ENCODE results near the gene SPTBN1.

SPTBN1 gene

DNA sequence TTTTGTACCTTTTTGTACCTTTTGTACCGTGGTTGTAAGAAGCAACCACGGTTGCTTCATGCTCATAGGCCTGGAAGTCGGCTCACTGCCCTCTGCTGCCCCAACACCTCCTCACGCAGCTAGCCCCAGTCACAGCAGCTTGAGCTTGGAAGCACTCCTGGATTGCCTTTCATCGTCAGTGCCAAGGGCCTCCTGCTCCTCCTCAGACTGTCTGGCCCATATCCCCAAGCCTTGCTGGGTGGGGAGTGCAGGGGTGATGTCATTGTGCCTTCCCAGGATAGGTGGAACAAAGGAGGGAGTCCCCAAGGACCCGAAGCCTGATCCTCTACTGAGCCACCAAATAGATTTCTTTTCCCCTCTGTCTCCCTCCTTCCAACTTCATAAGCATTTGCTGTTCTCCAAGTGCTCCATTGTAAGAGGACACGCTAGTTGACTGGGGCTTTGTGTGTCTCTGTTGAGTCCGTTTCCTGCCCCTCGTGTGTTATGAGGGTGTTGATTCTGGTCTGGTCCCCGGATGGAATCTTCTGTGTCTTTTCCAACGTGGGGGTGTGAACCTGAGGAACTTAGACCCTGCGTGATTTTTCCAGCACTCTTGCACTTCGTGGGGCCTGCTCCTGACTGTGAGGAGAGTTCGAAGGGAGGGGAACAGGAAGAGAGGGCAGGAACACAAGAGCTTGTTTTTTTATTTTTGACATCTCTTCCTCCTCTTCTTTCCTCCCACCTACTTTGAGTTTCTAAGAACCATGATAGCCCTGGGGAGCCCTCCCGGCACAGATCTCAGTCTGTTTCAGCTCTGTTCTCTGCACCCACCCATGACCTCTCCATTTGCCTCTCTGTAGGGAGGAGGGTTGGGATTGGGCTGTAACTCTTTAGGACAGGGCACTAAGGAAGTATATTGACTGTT lies 140.1 kb downstream of the SPTBN1 start:
- no peak for DNase-seq

DNA sequence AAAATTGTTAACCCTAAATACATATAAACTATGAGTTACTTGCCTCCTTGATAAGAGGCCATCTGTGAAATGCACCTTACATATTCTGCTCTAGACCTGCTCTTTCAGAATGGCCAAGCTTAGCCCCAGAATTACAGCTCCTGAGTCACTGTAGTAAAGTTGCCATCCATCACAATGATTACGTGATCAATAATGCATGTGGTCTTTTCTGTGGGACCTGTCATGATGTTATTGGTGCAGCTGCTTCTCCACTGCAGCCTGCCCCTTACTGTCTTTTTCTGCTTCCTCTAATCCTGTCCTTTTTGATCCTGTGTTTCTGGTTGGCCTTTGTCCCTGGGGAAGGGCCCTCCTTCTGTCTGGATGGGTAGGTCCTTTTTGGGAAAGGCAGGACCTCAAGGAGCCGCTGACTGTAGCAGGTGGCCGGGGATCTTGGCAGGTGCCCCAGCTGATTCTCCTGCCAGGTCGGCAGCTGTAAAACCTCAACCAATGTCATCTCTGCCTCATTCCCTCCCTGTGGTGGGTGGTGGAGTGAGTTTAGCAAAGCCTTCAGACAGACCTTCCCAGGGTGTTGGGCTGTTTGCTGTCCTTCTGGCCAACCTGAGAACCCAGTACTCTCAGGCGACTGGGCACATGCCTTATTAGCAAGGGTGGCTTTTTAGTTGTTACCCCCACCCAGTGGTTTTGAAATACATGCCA lies 141.2 kb downstream of the SPTBN1 start:
- DNase-seq: no peak

DNA sequence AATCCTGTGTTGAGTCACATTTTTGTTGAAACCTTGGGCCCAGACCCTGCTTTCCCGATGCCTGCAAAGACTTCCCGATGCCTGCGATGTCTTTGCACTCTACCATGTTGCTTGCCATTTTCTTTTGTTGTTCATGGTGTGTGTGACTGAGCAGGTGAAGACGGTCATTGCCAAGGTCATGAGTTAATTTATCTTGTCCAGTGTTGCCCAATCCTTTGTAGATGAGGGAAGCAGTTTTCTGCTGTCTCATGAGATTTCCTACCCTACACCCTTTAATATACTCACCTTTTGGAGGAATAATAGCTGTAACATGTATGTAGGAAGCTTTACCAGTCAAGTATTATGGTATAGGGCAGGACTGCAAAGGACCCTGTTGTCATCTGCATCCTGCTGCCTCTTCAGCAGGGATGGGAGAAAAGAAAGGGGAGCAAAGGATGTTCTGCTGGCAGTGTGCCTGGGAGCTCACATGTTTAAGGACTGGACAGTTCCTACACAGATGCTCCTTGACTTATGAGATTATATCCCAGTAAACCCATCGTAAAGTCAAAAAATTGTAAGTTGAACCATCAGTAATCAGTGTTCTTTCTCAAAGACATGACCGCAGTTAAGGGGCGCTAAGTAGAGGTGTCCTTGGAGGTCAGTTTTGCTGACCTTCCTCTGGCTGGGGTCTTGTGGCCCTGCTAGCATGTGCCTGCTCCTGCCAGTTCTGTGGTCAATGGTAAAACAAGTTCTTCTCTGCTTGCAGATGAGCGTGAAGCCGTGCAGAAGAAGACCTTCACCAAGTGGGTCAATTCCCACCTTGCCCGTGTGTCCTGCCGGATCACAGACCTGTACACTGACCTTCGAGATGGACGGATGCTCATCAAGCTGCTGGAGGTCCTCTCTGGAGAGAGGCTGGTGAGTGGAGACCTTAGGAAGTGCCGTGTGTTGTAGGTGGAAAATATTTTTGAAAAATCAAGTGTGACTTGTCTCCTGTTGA lies 142.5 kb downstream of the SPTBN1 start:
- no peak for DNase-seq

DNA sequence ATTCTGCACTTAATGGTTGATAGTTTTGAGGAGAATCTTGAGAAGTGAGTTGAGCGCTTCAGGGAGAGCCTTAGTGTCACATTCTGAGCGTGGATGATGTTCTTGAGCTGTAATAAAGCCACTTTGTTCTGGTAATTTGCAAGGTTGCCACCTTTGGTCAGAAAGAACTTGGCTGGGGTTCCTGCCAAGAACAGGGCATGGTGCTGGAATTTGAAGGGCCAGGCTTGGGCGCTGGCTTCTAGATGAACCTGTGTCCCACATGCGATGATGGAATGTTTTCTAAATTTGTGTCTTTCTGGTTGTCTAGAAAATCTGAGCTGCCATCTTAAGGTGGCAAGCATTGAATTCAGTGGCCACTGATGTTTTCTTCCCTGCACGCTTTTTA lies 143.2 kb downstream of the SPTBN1 start:
- DNase-seq: no peak

DNA sequence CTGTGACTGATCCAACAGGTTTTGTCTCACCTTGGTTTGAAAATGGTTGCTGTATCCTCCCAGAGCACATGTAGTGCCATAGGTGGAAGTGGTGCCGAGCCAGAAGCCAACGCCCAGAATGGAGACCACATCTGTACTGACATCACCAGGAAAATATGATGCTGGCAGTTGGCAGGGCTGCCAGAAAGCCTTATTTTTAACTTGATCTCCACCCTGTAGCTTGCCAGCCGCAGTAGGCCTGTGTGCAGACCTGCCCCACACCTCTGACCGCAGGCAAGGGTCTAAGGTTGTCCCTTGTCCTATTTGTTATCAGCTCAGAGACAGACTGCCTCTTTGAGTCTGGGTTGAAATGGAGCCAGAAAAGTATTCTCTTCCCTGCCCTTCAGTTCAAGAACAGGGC lies 143.8 kb downstream of the SPTBN1 start:
- no peak for DNase-seq

DNA sequence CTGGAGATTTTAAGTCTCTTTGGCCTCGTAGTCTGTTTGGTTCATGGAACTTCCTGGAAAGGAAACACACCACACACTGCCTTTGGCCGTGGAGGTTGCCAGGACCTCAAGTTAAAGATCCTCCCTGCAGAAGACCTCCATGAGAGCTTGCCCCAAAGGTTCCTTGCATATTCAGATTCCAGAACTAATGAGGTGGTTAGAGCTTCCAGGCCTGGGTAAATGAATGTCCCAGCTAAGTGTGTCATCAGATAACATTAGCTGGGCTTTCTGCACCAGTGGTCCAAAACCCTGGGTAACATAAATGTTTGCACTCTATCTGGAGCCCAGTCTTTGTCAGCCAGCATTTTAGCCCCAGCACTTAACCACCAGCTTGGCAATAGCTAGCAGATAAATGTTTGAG lies 145.2 kb downstream of the SPTBN1 start:
- no peak for DNase-seq

DNA sequence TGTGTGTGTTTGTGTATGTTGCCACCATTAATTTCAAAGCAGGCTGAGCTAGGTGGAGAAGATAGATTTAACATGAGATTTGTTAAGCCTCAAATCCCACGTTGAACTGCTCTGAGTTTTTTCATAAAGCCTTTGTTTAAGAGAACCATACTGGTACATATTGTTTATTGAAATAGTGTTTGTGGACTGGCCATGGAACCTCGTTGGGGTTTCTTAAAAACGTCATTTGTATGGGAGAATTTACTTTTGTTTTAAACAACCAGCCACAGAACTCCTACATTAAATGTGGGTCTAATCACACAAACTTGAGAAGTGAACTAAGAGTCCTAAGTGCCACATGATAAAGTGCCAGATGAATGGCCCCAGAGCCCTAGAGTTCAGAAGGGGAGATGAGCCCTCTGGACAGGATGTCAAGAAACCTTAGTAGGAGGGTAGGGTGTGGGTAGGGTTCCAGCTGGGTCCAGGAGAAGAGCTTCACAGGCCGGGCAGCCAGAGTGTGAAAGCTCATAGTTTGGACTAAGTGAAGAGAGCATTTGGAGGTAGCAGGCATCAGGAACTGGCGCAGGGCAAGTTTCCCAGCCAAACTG lies 146.7 kb downstream of the SPTBN1 start:
- no peak for DNase-seq

DNA sequence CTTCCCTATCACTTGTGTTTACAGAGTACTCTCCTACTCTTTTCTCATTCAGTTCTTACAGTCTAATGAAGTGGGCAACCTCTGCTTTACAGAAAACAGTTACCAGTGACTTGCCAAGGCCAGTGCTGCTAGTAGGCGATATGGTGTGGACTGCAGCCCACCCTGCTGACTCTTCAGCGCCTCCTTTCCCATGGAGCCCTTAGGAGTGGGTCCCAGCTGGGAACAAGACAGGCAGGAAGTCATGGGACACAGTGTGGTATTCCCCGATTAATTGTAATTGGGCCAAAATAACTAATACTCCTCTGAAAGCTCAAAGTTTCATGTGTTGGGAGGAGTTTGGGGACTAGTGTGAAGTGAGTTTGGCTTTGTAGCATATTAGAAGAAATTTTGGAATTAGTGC lies 147.2 kb downstream of the SPTBN1 start:
- no peak for DNase-seq

DNA sequence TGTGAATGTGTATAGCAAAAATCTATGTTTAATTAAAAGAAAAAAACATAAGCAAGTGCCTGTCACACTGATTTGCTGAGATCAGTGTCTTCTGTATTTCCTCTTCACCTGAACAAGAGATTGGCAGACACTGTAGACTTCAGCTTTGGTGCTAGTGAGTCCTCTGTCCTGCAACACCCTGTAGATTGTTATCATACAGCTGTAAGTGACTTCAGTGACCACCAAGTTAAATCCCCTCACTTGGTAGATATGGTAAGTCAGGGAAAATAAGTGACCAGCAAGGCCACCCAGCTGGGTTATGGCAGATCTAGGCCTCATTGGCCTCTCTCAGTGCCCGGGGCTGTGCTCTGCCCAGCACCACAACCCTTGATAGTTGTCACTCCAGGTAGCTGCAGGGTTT lies 147.7 kb downstream of the SPTBN1 start:
- DNase-seq: no peak

DNA sequence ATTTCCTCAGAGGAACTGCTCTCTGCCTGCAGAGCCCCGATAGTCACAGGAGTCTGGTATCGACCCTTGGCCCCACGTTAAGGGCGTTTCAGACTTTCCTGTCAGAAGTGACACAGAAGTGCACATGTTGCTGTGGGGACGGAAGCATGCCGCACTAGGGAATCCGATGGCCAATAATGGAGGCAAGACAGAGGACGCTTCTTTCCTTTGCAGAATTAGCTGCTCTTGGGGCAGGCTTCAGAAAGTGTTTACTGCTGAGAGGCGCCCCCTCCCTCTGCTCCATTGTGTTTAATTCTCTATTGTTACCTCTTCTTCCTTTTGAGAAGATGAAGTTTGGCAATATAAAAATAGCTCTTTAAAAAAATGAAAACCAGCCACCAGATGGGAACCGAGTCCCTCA lies 148.7 kb downstream of the SPTBN1 start:
- peak; percentile 31 for DNase-seq

DNA sequence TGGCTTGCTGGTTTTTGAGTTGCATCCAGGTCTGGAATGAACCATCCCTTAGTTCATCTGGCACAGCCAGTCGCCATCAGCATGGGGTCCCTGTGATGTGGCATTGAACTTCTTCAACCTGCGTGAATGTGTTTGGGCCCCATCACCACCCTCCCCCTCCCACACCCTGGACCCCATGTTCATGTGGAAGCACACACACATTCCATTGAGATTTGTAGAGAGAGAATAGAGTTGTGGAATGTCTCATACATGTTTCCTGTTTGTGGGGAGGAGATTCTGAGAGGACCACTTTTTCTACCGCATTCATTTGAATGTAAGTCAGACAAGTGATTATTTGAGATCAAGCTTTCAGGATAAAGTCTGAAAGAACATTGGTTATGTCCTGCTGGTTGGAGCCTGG lies 149.7 kb downstream of the SPTBN1 start:
- no peak for DNase-seq

DNA sequence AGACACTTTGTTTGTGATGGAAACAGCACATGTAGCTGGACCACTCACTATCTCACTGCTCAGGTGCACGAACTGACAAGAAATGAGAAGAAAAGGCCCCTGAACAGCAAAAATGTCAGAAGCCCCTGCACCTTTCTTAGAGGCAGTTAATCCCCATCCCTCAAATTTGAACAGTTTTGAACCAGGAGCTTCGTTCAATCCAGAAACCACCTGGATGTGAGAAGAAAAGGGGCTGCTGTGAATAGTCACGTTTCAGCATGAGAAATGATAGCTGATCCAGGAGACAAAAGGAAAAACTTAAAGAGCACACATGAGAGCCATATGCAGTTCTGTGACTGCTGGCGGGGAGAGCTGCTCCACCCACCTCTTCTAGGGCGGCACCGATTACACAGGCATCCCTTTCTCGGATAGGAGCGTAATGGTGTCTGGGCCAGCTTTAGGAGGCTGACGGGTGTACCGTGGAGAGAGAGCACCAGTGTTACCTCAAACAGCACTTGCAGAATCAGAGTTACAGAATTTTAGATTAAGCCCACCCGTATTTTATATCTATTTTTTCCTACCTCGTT lies 150.3 kb downstream of the SPTBN1 start:
- DNase-seq: no peak

DNA sequence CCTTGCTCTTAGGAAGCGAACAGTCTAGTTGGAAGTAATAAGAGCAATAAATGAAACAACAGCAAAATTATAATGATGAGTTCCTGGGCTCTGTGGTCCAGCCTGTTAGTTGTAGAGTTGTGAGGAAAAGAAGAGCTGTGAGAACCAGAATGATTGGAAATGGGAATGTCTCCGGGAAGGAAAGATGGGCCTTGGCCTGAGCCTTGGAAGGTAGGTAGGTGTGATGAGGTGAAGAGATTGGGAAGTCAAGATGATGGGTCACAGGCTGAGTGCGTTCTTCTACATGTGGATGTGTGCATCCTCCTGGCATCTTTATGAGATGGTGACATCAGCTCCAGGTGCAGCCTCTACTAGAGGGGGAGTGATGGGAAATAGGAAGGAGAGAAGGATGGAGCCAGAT lies 152.1 kb downstream of the SPTBN1 start:
- no peak for DNase-seq

DNA sequence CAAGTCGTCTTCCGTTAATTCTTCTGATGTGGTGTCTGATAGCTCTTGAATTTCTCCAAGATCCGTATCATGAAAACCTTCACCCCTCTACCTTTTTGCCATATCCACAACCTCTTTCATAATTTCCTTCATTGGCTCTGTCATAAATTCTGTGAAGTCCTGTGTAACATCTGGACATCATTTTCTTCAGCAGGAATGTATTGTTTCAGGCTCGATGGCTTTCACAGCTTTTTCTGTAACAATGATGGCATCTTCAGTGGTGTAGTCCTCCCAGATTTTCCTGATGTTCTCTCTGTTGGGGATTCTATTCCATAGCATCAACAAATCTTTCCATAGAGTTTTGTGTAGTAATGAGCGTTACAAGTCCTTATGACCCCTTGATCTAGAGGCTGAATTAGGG lies 153.1 kb downstream of the SPTBN1 start:
- DNase-seq: no peak

DNA sequence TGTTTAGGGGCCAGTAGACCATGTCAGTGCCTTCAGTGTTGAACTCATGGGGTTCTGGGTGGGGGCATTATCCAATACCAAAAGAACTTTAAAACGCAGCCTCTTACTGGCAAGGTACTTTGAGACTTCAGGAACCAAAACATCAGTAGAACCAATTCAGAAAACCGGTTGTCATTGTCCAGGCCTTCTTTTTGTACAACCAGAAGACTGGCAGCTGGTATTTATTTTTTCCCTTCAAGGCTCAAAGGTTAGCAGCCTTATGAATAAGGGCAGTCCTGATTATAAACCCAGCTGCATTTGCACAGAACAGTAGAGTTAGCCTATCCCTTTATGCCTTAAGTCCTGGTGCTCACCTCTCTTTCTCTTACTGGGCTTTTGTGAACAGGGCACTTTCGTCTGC lies 153.5 kb downstream of the SPTBN1 start:
- DNase-seq: no peak

DNA sequence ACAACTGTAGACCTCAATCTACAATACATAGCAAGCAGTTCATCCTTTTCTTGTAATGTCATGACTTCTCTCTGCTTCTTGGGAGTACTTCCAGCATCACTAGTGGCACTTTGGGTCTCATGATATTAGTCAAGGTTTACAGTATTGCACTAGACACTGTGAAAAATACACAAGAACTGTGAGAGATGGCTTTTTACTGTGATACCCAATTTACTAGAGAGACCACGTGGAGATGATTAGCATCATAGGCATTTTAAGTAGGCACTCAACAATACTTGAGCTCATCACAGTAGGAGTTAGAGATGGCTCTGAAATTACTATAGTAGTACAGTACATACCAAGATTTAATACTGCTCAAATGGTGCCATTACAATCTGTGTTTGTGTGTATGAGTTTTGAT lies 154.6 kb downstream of the SPTBN1 start:
- DNase-seq: no peak

DNA sequence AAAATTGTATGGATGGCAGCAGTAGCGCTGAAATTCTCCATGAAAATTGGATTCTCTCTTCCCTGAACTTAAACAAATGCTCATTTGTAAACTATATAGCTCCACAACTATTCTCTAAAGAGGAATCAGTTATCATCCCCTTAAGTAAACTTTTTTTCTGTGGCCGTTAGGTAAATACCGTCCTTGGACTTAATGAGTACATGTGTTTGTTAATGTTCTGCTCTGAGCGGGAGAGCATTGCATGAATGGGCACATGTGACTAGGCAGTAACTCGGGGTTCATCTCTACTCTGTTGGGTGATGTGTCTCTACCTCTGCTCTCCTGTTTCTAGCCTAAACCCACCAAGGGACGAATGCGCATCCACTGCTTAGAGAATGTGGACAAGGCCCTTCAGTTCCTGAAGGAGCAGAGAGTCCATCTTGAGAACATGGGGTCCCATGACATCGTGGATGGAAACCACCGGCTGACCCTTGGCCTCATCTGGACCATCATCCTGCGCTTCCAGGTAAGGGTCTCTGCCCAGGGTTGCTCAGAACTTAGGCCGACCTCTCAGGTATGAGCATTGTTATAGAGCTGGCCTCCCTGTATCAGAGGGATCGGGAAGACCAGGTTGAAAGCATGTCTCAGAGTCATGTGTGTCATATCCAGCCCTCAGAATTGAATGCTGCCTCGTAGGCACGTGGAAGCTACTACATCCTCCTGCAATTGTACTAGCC lies 155.9 kb downstream of the SPTBN1 start:
- DNase-seq: no peak

DNA sequence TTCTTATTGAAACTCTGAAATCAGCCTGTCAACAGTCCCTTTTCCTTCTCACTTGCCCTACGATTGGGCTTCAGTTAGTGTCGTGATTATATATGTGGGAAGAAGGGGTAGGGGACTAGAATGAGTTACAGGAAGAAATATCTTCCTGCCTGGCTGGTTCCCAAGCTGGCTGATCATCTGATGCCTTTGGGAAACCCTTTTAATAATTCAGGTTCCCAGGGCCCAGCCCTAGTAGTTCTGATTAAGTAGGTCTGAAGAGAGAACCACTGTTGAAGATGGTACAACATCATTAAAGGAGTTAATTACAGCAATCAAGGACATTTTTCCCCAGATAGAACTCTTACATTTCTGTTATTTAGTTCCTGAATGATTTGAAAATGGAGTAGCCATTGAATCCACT lies 157.3 kb downstream of the SPTBN1 start:
- no peak for DNase-seq

DNA sequence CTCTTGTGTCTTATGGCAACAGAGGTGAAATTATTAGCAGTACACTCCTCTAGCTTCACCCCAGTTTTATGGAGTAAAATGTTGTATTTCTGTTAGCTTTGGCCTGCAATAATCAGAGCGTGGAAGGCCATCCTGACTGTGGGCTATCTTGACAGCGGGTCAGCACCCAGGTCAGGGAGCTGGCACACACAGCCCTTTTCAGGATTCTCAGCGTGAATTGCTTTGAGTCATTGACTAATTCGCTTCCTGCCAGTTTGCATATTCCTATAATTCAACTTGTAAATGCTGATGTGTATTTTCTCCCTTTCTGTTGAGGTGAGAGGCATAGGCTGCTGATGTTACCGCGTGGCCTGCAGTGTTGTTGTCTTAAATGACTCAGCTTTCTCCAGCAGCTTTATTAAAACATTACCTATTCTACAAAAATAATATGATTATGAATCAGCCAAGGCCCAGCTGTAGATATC lies 157.7 kb downstream of the SPTBN1 start:
- DNase-seq: no peak

DNA sequence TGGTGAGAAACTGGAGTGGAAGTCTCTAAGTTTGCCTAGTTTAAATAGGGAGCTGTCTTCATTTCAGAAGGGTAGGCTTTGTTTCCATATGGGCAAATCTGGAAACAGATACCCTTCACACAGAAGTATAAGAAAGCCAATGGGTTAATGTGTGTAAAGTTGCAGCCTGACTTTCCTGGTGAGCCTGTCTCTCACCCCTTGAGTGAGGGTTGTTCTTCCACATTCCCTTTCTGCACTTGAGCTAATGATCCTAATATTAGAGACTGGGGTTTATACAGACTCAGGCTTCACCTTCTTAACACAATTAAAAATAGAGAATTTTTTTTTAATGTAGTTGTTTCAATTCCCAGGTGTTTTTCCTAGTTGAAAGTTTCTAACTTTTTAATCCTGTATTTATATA lies 158.7 kb downstream of the SPTBN1 start:
- no peak for DNase-seq

DNA sequence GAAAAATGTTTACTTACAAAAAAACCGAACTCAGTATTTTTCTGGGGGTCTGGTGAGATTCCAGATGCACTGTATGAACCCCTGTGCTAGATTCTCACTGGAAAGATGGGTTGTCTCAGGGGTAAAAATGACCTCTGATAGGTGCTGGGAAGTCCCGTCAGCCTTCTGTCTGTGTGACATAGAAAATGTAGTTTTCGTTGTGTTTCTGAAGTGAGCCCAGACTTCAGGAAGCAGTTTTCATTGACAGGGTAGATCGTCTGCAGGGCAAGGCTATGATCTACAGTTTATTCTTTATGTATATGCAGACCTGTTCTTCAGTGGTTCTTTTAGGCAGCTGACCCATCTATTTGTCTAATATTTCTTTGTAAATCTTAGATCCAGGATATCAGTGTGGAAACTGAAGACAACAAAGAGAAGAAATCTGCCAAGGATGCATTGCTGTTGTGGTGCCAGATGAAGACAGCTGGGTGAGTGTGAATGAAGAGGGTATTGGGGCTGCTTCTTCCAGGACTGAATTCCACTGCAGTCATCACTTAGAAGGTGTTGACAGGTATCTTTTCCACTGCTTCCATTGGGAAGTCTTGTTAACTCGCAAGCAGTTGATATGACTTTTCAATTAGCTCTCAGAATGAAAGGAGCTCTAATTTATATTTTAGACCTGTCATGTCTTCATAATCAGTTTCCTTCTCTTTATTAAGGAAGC lies 159.9 kb downstream of the SPTBN1 start:
- no peak for DNase-seq

Measured in KG1 (cell line).